Measurements from ENCODE around the gene PARP12. TPM values are rescaled to one million over a fixed set of nuclear protein-coding genes. Genes with fewer than 3 reads are reported as not detected.

PARP12 gene
- total and polyA plus RNA-seq, 9 of the 15 experiments (the other 6 are each of a cell fraction or from before 2014, with no cell fraction given): 4.6 to 40.4 (median 23.5) TPM

DNA sequence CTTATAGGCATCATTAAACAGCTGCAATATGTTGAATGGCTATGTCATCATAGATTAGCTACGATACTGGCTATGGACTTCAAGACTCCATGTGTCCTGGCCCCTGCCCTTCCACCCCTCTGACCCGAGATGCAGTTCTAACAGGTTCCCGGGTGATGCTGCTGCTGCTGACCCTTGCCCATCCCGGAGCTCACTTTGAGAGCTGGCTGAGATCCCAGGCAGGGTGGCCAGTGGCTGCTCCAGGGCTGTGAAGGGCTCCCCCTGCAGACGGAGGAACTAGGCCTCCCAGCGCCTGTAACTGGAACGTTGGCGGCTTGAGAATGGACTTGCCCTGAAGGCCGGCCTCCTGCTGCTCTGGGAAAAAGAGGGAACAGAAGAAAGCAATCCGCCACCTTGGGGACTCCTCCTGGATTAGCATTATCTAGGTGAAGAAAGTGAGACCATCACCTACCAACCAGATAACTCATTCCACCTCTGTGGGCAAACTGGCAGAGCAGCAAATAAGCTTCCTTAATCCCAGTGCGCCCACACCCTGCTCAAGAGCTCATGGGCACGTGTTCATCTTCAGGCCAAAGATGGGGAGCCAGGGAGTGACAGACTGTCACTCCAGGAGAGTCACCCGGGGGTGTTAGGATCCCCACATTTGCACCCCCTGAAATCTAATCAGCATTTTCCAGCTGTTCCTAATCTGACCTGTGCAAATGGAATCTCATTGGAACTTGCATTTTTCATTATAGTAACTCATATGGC, 56.8 kb downstream of the PARP12 start (continued):
- TF ChIP-seq RERE (CRISPR knock-in tag; IDR thresholded peaks at IDR 0.05; ENCODE audit: borderline replicate concordance) (no peak), TAF9B (IDR thresholded peaks at IDR 0.05; ENCODE audit: partially characterized antibody) (no peak), POLR3A (IDR thresholded peaks at IDR 0.05; ENCODE audit: borderline replicate concordance, extremely low read depth, insufficient read depth, insufficient read length) (no peak), SP1 (CRISPR knock-in tag; IDR thresholded peaks at IDR 0.05) (peak; percentile 54; the same call in 1 of the 2 replicates), NKRF (IDR thresholded peaks at IDR 0.05; ENCODE audit: borderline replicate concordance) (no peak), ZNF232 (CRISPR knock-in tag; IDR thresholded peaks at IDR 0.05) (no peak), FOXK2 (conservative IDR thresholded peaks at IDR 0.05 in 1 of 2, IDR thresholded peaks at IDR 0.05 in 1 of 2; ENCODE audit: low read depth in 2 of 2) (no peak), ZNF561 (CRISPR knock-in tag; conservative IDR thresholded peaks at IDR 0.05) (no peak), E2F5 (CRISPR knock-in tag; IDR thresholded peaks at IDR 0.05) (peak; percentile 39; the same call in 1 of the 2 replicates), HSF4 (CRISPR knock-in tag; IDR thresholded peaks at IDR 0.05; ENCODE audit: borderline replicate concordance) (0 out of 2 replicates have a peak, but pooled peaks have one; percentile 35), ZNF134 (CRISPR knock-in tag; conservative IDR thresholded peaks at IDR 0.05) (no peak), ZNF143 (CRISPR knock-in tag; IDR thresholded peaks at IDR 0.05) (0 out of 2 replicates have a peak, but pooled peaks have one; percentile 43), ZNF354B (CRISPR knock-in tag; IDR thresholded peaks at IDR 0.05) (no peak)
- TF ChIP-seq, protein P1, sequence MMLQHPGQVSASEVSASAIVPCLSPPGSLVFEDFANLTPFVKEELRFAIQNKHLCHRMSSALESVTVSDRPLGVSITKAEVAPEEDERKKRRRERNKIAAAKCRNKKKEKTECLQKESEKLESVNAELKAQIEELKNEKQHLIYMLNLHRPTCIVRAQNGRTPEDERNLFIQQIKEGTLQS (IDR thresholded peaks at IDR 0.05): no peak
- TF ChIP-seq, protein P1 (CRISPR knock-in tag; conservative IDR thresholded peaks at IDR 0.05): 0 out of 2 replicates have a peak, but pooled peaks have one; percentile 43
- TF ChIP-seq, protein P2, sequence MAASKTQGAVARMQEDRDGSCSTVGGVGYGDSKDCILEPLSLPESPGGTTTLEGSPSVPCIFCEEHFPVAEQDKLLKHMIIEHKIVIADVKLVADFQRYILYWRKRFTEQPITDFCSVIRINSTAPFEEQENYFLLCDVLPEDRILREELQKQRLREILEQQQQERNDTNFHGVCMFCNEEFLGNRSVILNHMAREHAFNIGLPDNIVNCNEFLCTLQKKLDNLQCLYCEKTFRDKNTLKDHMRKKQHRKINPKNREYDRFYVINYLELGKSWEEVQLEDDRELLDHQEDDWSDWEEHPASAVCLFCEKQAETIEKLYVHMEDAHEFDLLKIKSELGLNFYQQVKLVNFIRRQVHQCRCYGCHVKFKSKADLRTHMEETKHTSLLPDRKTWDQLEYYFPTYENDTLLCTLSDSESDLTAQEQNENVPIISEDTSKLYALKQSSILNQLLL (CRISPR knock-in tag; IDR thresholded peaks at IDR 0.05; ENCODE audit: borderline replicate concordance): no peak

All from K562 (cell line).